ENCODE data around the gene PYCARD.

GRCh38 chr16:31228206-31228605 is 25.6 kb upstream of the PYCARD start:
- TF ChIP-seq CTCF (IDR thresholded peaks at IDR 0.05) (no peak), EP300 (IDR thresholded peaks at IDR 0.05) (no peak)
